Muscle layer of colon (tissue), 2 donors: ENCODE measurements around the gene QRFP.

Experiments
- H3K27ac ChIP-seq: one replicate; pipeline ENCODE4 v1.7.0; 2013; ENCODE audit warnings: low read depth, mild to moderate bottlenecking, low read length, moderate library complexity
- H3K27me3 ChIP-seq, 2 donors: one replicate each; pipeline ENCODE4 v1.7.0; 2013; ENCODE audit warnings: low read length in 2 of 2, mild to moderate bottlenecking in 2 of 2; ENCODE audit not compliant: insufficient read depth in 2 of 2, control insufficient read depth in 1 of 2
- H3K36me3 ChIP-seq: one replicate; pipeline ENCODE4 v1.7.0; 2013; ENCODE audit warnings: mild to moderate bottlenecking, low read length; ENCODE audit not compliant: insufficient read depth
- H3K4me1 ChIP-seq: one replicate; pipeline ENCODE4 v1.7.0; 2013; ENCODE audit warnings: mild to moderate bottlenecking, low read length; ENCODE audit not compliant: insufficient read depth
- H3K4me3 ChIP-seq, 2 donors: one replicate each; pipeline ENCODE4 v1.7.0; 2013; ENCODE audit warnings: low read length in 2 of 2, low read depth in 1 of 2, mild to moderate bottlenecking in 1 of 2, moderate library complexity in 1 of 2
- H3K9ac ChIP-seq: one replicate; pipeline ENCODE4 v1.7.0; 2013; ENCODE audit warnings: low read length
- H3K9me3 ChIP-seq: one replicate; pipeline ENCODE4 v1.7.0; 2013; ENCODE audit warnings: mild to moderate bottlenecking, low read length
- donor health status: abdominal sarcoma.
- donor health status: Adenocarcinoma of cecum.

QRFP gene

DNA sequence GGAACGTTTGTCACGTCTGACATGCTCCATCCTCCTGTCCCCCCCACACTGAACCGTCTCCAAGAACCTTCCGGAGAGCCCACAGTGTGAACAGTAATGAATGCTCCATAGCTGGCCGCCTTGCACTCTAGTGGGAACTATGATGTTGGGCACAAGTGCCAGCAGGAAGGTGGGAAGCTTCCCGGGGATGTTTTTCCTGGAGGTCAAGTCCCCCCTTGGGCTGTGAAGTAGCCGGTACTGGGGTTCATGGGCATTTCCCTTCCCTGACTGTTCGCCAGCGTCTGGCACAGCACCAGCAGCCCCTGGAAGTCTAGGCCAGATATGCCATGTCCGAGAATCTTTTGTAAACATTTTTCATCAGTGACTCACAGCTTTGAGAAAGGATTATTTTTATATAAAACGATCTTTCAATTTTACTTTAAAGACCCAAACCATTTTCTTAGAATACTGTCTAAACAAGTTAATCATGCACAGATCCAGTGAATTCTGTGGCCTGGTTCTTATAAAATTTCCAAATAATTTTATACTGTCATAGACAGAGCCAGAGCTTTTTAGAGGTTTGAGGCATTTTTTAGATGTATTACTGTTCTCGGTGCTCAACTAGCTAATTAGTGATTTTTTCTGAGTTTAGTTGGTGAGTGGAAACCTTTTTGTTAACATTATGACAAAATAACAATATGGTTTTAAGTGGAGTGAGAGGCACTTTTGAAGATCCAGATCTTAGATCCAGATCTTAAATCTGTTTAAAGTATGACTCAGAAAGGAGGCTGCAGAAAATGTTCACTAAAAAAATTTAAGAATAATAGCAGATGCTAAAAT is 49.9 kb downstream of the QRFP start:
- peaks cover 81% of the 10 kb centered on the region for H3K4me1 ChIP-seq
- H3K9me3 ChIP-seq = no peaks in the 10 kb centered on the region
- H3K27ac ChIP-seq = peak overlapping the region; percentile 93
- H3K27me3 ChIP-seq = no peaks in the 10 kb centered on the region
- peaks cover 4% of the 10 kb centered on the region for H3K36me3 ChIP-seq
- H3K4me3 ChIP-seq = peak overlapping the region in 1 of 2 donors; percentile 43
- peak overlapping the region; percentile 29 for H3K9ac ChIP-seq

DNA sequence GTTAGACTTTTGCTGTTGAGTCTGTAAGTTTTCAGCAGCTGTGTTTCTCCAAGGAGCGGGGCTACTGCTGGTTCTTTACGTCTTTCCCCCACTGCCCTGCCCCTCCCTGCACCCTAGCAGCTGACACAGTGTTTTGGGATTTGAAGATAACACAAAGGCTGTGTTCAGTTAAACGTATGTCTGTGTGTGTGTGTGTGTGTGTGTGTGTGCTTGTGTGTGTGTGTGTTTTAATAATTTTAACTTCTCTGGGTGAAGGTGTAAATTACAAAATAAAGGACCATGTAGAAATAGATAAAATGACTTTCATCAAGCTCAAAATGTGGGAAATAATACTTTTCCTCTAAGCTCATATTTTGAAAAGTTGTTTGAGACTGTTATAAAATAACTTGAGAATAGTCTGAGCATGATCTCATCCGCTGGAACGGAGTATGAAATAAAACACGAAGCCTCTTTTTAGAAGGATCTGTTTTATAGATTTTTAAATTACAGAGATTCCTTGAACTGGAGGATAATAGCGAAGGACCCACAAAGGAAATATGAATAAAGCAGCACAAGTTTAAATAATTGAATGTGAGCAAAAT is 50.6 kb downstream of the QRFP start:
- H3K4me1 ChIP-seq = peaks cover 87% of the 10 kb centered on the region
- no peak overlapping the region for H3K9ac ChIP-seq
- peak overlapping the region in 1 of 2 donors; percentile 43 for H3K4me3 ChIP-seq
- peak overlapping the region; percentile 93 for H3K27ac ChIP-seq
- no peaks in the 10 kb centered on the region for H3K27me3 ChIP-seq
- no peaks in the 10 kb centered on the region for H3K9me3 ChIP-seq
- H3K36me3 ChIP-seq = peaks cover 4% of the 10 kb centered on the region

DNA sequence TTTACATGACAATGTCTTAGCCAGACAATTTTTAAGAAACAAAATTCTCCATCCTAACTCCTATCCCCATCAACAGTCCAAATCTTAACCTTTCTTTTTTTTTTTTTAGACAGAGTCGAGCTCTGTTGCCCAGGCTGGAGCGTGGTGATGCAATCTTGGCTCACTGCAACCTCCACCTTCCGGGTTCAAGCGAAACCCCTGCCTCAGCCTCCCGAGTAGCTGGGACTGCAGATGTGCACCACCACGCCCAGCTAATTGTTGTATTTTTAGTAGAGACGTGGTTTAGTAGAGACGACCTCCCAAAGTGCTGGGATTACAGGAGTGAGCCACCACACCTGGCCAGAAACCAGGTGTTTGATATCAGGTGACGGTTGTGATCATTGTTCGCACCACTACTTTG is 51.4 kb downstream of the QRFP start:
- H3K4me1 ChIP-seq = peaks cover 87% of the 10 kb centered on the region

DNA sequence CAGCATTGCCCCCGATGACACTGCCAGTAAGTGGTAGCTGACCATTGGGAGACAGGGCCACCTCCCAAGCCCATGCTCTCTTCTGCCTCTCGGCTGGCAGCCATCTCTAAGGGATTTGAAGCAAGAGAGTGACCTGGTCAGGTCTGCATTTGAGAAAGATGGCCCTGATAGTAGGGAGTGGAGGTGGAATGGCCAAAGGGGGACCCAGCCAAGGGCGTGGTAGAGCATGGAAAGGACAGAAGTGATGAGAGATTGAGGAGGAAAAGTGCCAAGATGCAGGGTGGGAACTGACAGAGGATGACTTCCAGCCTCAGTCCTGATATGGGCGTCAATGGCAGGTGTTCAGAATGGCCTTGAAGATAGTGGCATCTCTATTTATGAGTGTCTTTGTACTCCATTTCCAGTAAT is 52.6 kb downstream of the QRFP start:
- Histone ChIP-seq H3K9ac (peak overlapping the region; percentile 13), H3K9me3 (no peaks in the 10 kb centered on the region), H3K27me3 (no peaks in the 10 kb centered on the region), H3K36me3 (peaks cover 4% of the 10 kb centered on the region), H3K27ac (peak overlapping the region; percentile 93), H3K4me3 (no peak overlapping the region), H3K4me1 (peaks cover 87% of the 10 kb centered on the region)

More for the DNA sequence above, 51.4 kb downstream of the QRFP start:
- no peaks in the 10 kb centered on the region for H3K27me3 ChIP-seq
- peaks cover 4% of the 10 kb centered on the region for H3K36me3 ChIP-seq
- no peak overlapping the region for H3K9ac ChIP-seq
- H3K9me3 ChIP-seq = no peaks in the 10 kb centered on the region
- peak overlapping the region in 1 of 2 donors; percentile 22 for H3K4me3 ChIP-seq
- H3K27ac ChIP-seq = peak overlapping the region; percentile 93

DNA sequence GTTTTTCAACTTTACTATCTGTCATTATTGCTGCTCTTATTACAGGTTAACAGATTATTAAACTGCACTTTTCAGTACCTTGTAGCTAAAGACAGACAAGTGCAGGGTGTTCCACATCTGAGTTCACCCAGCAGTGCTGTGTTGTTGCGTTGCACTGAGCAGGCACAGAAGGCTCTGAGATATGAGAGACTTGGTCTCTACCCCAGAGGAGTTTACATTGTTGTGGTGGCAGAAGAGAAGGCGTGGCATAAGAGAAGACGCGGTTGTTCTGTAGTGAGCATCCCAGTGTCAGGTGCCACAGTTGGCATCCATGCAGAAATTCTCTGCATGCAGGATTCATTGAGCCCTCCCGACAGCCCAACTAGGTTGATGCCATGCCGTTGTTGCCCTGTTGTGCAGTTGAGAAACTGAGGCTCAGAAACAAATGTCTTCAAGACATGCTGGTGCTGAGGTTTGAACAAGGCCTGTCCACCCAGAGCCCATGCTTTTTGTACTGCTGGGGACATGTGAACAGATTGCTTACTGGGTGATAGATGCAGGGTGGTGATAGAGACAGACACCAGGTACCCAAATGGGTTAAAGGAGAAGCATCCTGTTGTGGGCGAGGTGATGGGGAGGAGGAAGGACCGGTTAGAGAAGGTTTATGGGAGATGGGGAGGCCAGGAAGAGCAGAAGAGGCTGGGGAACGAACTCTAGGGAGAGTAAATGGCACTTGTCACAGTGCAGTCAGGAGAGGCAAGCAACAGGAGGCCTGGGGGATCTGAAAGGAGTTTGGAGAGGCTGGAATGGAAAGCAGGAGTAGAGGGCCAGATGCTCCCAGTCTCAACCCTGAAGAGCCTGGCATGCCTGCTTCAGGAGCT is 53.3 kb downstream of the QRFP start:
- H3K4me1 ChIP-seq = peaks cover 87% of the 10 kb centered on the region
- H3K36me3 ChIP-seq = peaks cover 4% of the 10 kb centered on the region
- H3K27me3 ChIP-seq = no peaks in the 10 kb centered on the region
- peak overlapping the region in 1 of 2 donors; percentile 20 for H3K4me3 ChIP-seq
- H3K9me3 ChIP-seq = no peaks in the 10 kb centered on the region
- peak overlapping the region; percentile 93 for H3K27ac ChIP-seq
- H3K9ac ChIP-seq = peak overlapping the region; percentile 23
